ENCODE data around the gene CELA3A. TPM values are rescaled to one million over a fixed set of nuclear protein-coding genes. Genes with fewer than 3 reads are reported as not detected.

The CELA3A gene
- total RNA-seq, 1 donor from 2014 or later, result not detected

DNA sequence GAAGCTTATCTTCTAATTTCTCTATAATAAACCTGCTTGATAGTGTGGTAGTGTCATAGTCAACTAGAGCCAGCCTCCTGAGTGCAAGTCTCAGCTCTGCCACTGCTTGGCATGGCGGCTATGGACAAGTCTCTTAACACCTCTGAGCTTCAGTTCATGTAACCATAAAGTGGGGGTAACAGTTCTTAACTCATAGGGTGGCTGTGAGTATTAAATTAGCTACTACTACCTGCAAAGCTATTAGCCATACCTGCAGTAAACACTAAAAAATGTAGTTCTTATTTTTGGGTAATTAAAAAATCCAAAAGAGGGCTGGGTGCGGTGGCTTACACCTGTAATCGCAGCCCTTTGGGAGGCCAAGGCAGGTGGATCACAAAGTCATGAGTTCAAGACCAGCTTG is 48.9 kb downstream of the CELA3A start:
- DNase-seq (ENCODE audit: low spot score), result no peak

DNA sequence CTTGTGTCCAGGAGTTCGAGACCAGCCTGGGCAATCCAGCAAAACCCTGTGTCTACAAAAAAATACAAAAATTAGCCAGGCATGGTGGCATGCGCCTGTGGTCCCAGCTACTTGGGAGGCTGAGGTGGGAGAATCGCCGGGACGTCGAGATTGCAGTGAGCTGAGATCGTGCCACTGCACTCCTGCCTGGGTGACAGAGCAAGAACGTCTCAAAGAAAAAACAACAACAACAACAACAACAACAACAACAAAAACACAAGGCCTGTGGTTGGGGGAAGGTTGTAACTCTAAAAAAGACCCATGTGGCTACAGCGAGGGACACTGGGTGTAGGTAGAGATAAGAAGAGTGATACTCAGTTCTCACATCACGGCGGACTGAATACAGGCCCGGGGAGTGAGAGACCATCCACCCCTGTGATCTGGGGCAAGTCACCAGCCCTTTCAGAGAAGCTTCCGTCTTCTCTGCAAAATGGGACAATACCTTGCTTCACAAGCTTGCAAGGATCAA is 50.2 kb downstream of the CELA3A start:
- DNase-seq (ENCODE audit: low spot score), result no peak

DNA sequence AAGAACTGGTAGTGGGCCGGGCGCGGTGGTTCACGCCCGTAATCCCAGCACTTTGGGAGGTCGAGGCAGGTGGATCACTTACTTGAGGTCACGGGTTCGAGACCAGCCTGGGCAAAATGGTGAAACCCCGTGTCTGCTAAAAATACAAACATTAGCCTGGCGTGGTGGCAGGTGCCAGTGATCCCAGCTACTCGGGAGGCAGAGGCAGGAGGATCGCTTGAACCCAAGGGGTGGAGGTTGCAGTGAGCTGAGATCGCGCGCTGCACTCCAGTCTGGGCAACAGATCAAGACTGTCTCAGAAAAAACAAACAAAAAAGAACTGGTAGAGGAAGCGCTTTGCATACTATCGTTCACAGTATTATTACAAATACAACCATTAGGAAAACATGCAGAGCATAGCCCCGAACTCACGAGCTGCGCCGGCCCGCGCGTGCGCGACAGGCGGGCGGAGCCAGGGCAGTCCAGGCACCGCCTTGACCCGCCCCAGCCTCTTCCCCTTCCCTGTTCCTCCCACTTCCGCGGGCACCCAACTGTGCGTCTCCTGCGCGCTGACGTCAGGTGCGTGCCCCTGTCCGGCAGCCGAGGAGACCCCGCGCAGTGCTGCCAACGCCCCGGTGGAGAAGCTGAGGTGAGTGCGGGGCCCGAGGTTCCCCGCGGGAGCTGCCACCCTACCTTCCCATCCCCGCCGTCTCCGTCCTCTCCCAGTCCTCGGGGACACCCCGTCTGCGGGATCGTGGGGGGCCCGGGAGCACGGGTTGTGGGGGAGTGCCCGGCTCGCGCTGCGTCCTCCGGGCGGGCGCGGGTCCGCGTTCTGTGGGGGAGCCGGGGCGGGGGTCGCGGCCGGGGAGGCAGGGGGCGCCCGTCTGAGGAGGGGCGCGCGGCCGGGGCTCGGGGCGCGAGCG is 50.9 kb downstream of the CELA3A start, which contains the start of gene CDC42:
TSS of gene CDC42 (plus strand) at position 595 of the 902 bp plus-strand sequence. CDS start 25,770 bp downstream, outside the sequence.
- DNase-seq (ENCODE audit: low spot score), result peak; percentile 98

DNA sequence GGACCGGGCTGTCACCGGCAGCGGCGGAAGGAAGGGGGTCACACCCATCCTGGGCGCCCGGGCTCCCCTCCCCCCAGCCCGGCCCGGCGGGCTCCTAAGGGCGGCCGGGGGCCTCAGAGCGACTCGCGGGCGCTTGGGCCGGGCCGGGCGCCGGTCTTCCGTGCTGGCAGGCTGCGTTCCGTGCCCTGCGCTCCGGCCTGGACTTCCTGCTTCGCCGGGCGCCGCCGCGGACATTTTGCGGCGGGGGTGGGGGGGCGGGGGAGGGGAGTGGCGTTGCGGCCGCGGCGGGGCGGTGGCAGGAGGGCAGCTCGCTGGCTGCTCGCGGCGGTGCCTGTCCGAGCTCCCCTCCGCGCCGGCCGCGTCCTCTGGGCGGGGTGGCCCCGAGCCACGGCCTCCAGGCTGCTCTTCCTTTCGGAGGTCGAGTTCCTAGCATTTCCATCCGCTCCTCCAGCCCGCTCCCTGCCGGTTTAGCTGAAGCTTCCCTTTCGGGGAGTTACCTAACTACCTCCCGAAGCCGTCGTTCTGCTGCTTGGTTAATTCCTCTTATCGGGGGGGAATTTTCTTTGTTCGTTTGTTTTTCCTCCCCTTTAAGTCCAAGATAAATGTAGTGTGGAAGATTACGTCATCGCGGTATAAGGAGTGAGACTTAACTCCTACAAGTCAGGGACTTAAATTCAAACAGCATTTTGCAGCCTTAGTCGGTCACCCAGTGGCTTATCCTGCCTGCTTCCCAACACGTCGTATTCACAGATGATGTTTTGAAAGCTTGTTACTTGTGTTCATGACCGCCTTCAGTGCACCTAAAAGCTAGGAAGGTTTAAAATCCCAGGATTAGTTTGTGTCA is 51.8 kb downstream of the CELA3A start:
- peak; percentile 83 for DNase-seq (ENCODE audit: low spot score)

DNA sequence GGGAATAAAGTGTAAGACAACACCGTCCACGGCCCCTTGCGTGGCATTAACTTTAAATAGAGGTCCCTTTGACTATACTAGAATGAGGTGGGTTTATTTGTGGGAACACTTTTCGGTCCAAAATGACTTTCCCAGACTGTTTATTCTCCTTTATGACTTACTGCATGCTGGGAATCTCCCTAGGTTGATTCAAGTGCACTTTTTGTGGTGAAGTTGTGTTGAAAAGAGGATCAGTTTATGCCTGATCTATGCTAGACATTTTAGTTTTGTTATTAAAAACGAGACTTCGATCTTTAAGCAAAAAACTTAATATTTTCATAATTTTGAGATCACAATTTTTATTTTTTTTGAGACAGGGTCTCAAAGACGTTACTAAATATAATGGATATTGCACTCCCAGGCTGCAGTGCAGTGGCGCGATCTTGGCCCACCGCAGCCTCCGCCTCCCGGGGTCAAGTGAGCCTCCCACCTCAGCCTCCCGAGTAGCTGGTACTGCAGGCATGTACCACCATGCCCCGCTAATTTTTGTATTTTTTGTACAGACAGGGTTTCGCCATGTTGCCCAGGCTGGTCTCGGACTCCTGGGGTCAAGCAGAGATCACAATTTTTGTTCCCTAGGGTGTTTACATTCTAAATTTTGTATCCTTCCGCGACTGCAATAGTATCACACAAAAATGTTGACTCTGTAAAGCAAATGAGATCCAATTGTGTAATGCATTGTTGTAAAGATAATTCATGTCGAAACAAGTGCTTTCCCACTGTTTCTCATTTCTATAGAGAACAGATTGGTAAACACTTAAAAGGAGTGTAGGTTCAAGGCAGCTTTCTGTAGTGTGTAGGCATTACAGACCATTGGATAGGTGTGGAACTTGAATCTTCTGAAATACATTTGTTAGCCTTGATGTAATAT is 52.7 kb downstream of the CELA3A start:
- DNase-seq (ENCODE audit: low spot score), result no peak

DNA sequence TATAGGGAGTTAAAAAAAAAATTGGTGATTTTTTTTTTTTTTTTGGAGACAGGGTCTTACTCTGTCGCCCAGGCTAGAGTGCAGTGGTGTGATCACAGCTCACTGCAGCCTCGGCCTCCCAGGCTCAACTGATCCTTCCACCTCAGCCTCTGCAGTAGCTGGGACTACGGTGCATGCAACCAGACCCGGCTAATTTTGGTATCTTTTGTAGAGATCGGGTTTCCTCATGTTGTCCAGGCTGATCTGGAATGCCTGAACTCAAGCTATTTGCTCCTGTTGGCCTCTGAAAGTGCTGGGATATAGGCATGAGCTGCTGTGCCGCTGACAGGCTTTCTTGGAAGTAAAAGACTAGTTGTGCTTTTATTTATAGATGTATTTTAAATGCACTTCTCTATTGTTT is 54.0 kb downstream of the CELA3A start:
- DNase-seq (ENCODE audit: low spot score), result no peak

DNA sequence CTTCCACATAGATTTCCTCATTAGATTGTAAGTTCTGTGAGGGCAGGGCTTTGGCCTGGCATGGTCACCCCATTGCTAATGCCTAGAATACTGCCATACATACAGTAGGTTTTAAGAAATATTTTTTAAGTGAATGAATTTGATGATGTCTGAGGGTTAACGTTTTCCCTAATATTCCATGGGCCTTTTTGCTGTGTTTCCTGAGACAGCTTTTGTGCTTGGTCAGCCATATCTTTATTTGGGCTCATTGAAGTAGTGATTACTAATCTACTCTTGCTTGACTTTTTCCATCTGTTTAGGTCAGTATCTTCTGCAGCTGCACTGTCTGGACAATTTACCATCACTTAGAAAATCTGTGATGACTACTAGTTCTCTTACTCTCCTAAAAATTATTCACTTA is 54.6 kb downstream of the CELA3A start:
- peak; percentile 73 for DNase-seq (ENCODE audit: low spot score)

DNA sequence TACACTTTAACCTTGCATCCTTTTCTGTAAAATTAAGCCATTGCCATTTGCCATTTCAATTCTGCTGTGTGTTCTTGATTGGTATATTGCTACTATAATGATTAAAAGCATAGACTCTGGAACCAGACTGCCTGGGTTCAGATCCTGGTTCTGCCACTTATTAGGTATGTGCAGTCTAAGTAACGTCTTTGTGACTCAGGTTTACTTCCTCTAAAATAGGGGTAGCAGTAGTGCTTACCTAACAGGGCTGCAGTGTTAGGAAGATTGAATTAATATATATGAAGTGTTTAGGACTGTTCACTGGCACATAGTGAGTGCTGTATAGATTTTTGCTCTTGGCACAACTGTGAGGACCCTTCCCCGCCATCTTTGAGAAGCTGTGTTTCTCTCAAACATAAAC is 55.5 kb downstream of the CELA3A start:
- DNase-seq (ENCODE audit: low spot score), result no peak

DNA sequence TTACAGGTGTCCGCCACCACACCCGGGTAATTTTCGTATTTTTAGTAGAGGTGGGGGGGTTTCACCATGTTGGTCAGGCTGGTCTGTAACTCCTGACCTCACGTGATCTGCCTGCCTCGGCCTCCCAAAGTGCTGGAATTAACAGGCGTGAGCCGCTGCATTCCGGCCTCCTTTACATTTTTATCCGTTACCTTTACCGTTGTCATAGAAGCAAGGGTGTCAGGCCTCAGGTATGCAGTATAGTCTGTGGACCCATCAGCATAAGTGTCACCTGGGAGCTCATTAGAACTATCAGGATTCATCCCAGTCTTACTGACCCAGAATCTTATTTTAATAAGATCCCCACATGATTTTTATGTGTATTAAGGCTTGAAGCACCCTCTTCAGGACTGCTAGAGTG is 56.4 kb downstream of the CELA3A start:
- no peak for DNase-seq (ENCODE audit: low spot score)

Other genes with a start within 250 kb of the CELA3A start
- gene USP48, start 218.5 kb upstream of the CELA3A start, total RNA-seq (ENCODE audit: insufficient read depth, low replicate concordance), result 74.6 TPM
- 2.2 TPM for gene LDLRAD2, start 189.4 kb upstream of the CELA3A start, total RNA-seq (ENCODE audit: insufficient read depth, low replicate concordance)
- 604 TPM for gene HSPG2, start 64.3 kb upstream of the CELA3A start, total RNA-seq (ENCODE audit: insufficient read depth, low replicate concordance)
- gene CELA3B, start 24.6 kb upstream of the CELA3A start, total RNA-seq (ENCODE audit: insufficient read depth, low replicate concordance), result not detected
- 412 TPM for gene CDC42, start 51.1 kb downstream of the CELA3A start, total RNA-seq (ENCODE audit: insufficient read depth, low replicate concordance)
- 14.0 TPM for gene WNT4, start 141.4 kb downstream of the CELA3A start, total RNA-seq (ENCODE audit: insufficient read depth, low replicate concordance)

All from umbilical cord (tissue), 2 donors.